ENCODE results near the gene DNAJC8.

GRCh38 chr1:28185071-28185470, 47.8 kb downstream of the DNAJC8 start:
- no peak for TF ChIP-seq CTCF (conservative IDR thresholded peaks at IDR 0.05 in 1 of 2, IDR thresholded peaks at IDR 0.05 in 1 of 2; ENCODE audit: extremely low read depth in 1 of 2, insufficient read depth in 1 of 2, low read depth in 1 of 2, low read length in 2 of 2)
- no peak for TF ChIP-seq EZH2 (IDR thresholded peaks at IDR 0.05; ENCODE audit: borderline replicate concordance, low read length)

Measured in mammary epithelial cell (primary cell).